H1 (cell line): ENCODE measurements around the gene CACNA1A. TPM values are rescaled to one million over a fixed set of nuclear protein-coding genes. Genes with fewer than 3 reads are reported as not detected.

Source experiments
- CTCF ChIA-PET: fragments of 300-600 bp; sonication (Branson Sonifier 250); formaldehyde crosslinking; loops from one replicate; lab custom pipeline; 2021; ENCODE audit not compliant: partially characterized antibody; lab: Charles Lee
- POLR2A ChIA-PET: fragments of 300-600 bp; sonication (Branson Sonifier 250); formaldehyde crosslinking; loops from one replicate; lab custom pipeline; 2021; ENCODE audit warnings: inconsistent platforms; ENCODE audit not compliant: partially characterized antibody; lab: Charles Lee
- DNase-seq, 2 experiments: peaks; one replicate each; pipeline versions ENCODE4 v3.0.0 to v3.0.0-alpha.2; 2010 to 2022; ENCODE audit warnings: low spot score in 2 of 2, low read depth in 1 of 2, mixed read lengths in 1 of 2
- FAIRE-seq: peaks from 2 replicates; lab custom pipeline; 2011; peaks lifted over from hg19 to GRCh38; lab: Jason Lieb, UNC
- H2AFZ ChIP-seq: 2 replicates; pipeline ENCODE4 v1.8.1; 2012; ENCODE audit warnings: low read length, inconsistent platforms
- H2AK5ac ChIP-seq: 2 replicates; pipeline ENCODE4 v1.6.1; 2013; ENCODE audit warnings: low read depth, low read length
- H2BK120ac ChIP-seq: replicated peaks from 2 replicates; pipeline ENCODE3; 2013; ENCODE audit warnings: low read depth, low read length, inconsistent platforms
- H2BK12ac ChIP-seq: 2 replicates; pipeline ENCODE4 v1.6.1; 2013; ENCODE audit warnings: low read depth, low read length
- H2BK15ac ChIP-seq: 2 replicates; pipeline ENCODE4 v1.6.1; 2013; ENCODE audit warnings: low read length
- H2BK20ac ChIP-seq: 2 replicates; pipeline ENCODE4 v1.6.1; 2013; ENCODE audit warnings: low read length
- H2BK5ac ChIP-seq: 2 replicates; pipeline ENCODE4 v1.6.1; 2013; ENCODE audit warnings: low read depth, low read length
- H3K14ac ChIP-seq: 2 replicates; pipeline ENCODE4 v1.6.1; 2013; ENCODE audit warnings: inconsistent platforms; ENCODE audit not compliant: insufficient read length
- H3K18ac ChIP-seq: 2 replicates; pipeline ENCODE4 v1.6.1; 2013; ENCODE audit warnings: low read length; ENCODE audit errors: extremely low read depth
- H3K23ac ChIP-seq: 2 replicates; pipeline ENCODE4 v1.6.1; 2013; ENCODE audit warnings: inconsistent platforms; ENCODE audit not compliant: insufficient read length
- H3K23me2 ChIP-seq: 2 replicates; pipeline ENCODE4 v1.6.1; 2013; ENCODE audit warnings: low read depth, low read length
- H3K27ac ChIP-seq: 2 replicates; pipeline ENCODE4 v1.6.1; 2011; ENCODE audit warnings: low read depth, low read length, inconsistent platforms
- H3K27me3 ChIP-seq, 4 experiments: replicated peaks in 1 of 4; 1 replicate in 1 of 4; 2 replicates in 3 of 4; pipeline versions ENCODE4 v1.6.1 to v1.8.1; 2011 to 2013; ENCODE audit warnings: low read length in 3 of 4, mild to moderate bottlenecking in 3 of 4, inconsistent platforms in 2 of 4, mixed read lengths in 2 of 4, moderate library complexity in 1 of 4; ENCODE audit not compliant: control insufficient read depth in 3 of 4, insufficient read depth in 3 of 4; ENCODE audit errors: extremely low read depth in 1 of 4
- H3K36me3 ChIP-seq, 4 experiments: 2 replicates each; pipeline versions ENCODE4 v1.6.1 to v1.8.1; 2011 to 2013; ENCODE audit warnings: mild to moderate bottlenecking in 4 of 4, low read length in 3 of 4, moderate library complexity in 2 of 4, control low read depth in 1 of 4, inconsistent platforms in 1 of 4; ENCODE audit not compliant: insufficient read depth in 4 of 4, control insufficient read depth in 2 of 4
- H3K4ac ChIP-seq: replicated peaks from 2 replicates; pipeline ENCODE3; 2013; ENCODE audit warnings: low read length, low read depth, mixed read lengths, inconsistent platforms; ENCODE audit not compliant: insufficient read length
- H3K4me1 ChIP-seq, 4 experiments: replicated peaks in 1 of 4; 1 replicate in 1 of 4; 2 replicates in 3 of 4; pipeline versions ENCODE4 v1.6.1 to v1.8.1; 2011 to 2013; ENCODE audit warnings: low read length in 3 of 4, inconsistent platforms in 2 of 4, mixed read lengths in 1 of 4; ENCODE audit not compliant: insufficient read depth in 4 of 4, control insufficient read depth in 3 of 4
- H3K4me2 ChIP-seq, 2 experiments: 2 replicates each; pipeline versions ENCODE4 v1.6.1 to v1.8.1; 2011 to 2013; ENCODE audit warnings: low read depth in 2 of 2, low read length in 2 of 2, control low read depth in 1 of 2, inconsistent platforms in 1 of 2, mild to moderate bottlenecking in 1 of 2; ENCODE audit not compliant: insufficient read depth in 1 of 2
- H3K4me3 ChIP-seq, 4 experiments: fragments of 200-600, 300-600 bp in 1 of 4; sonication (generic), shearing (Covaris generic), sonication (Bioruptor Twin) in 1 of 4; 2 replicates each; pipeline versions ENCODE4 v1.5.1 to v1.8.1; 2011 to 2016; ENCODE audit warnings: low read length in 4 of 4, low read depth in 3 of 4, control low read depth in 2 of 4, inconsistent platforms in 2 of 4, mild to moderate bottlenecking in 2 of 4, mixed read lengths in 1 of 4, moderate library complexity in 1 of 4; ENCODE audit not compliant: insufficient read depth in 2 of 4; ENCODE audit errors: extremely low read depth in 1 of 4
- H3K56ac ChIP-seq: replicated peaks from 2 replicates; pipeline ENCODE3; 2013; ENCODE audit warnings: low read depth, mild to moderate bottlenecking, mixed read lengths, low read length, inconsistent platforms; ENCODE audit not compliant: insufficient read length
- H3K79me1 ChIP-seq: 2 replicates; pipeline ENCODE4 v1.6.1; 2013; ENCODE audit warnings: low read depth, low read length, control low read depth
- H3K79me2 ChIP-seq, 2 experiments: 2 replicates each; pipeline versions ENCODE4 v1.6.1 to v1.8.1; 2012 to 2013; ENCODE audit warnings: low read length in 2 of 2, mild to moderate bottlenecking in 2 of 2, inconsistent platforms in 1 of 2; ENCODE audit not compliant: insufficient read depth in 2 of 2, control insufficient read depth in 1 of 2
- H3K9ac ChIP-seq, 4 experiments: replicated peaks in 1 of 4; 1 replicate in 1 of 4; 2 replicates in 3 of 4; pipeline versions ENCODE4 v1.6.1 to v1.8.1; 2011 to 2013; ENCODE audit warnings: low read depth in 3 of 4, low read length in 3 of 4, control low read depth in 2 of 4, mild to moderate bottlenecking in 2 of 4, moderate library complexity in 2 of 4, inconsistent platforms in 1 of 4; ENCODE audit errors: extremely low read depth in 1 of 4
- H3K9me3 ChIP-seq, 2 experiments: 2 replicates each; pipeline versions ENCODE4 v1.6.1 to v1.8.1; 2012 to 2013; ENCODE audit warnings: mild to moderate bottlenecking in 2 of 2, moderate library complexity in 2 of 2, control low read depth in 1 of 2, inconsistent platforms in 1 of 2, low read depth in 1 of 2, low read length in 1 of 2, mixed read lengths in 1 of 2; ENCODE audit not compliant: insufficient read depth in 2 of 2
- H4K20me1 ChIP-seq, 2 experiments: replicated peaks in 1 of 2; 2 replicates each; pipeline versions ENCODE3 to v1.8.1; 2011 to 2013; ENCODE audit warnings: inconsistent platforms in 2 of 2, low read length in 2 of 2, mild to moderate bottlenecking in 1 of 2; ENCODE audit not compliant: insufficient read depth in 2 of 2, control insufficient read depth in 1 of 2
- H4K5ac ChIP-seq: 2 replicates; pipeline ENCODE4 v1.6.1; 2013; ENCODE audit warnings: low read length, low read depth, mixed read lengths, inconsistent platforms; ENCODE audit not compliant: insufficient read length
- H4K8ac ChIP-seq: 2 replicates; pipeline ENCODE4 v1.8.0; 2013; ENCODE audit warnings: mild to moderate bottlenecking, moderate library complexity, low read length, inconsistent platforms; ENCODE audit not compliant: insufficient read depth; ENCODE audit errors: extremely low read depth
- H4K91ac ChIP-seq: replicated peaks from 2 replicates; pipeline ENCODE3; 2013; ENCODE audit warnings: low read length, mixed read lengths, inconsistent platforms; ENCODE audit not compliant: insufficient read length
- FOSL1 ChIP-seq: IDR thresholded peaks from 2 replicates; pipeline ENCODE4 v1.6.1; 2011; ENCODE audit warnings: mild to moderate bottlenecking, low read depth, low read length, moderate library complexity; ENCODE audit not compliant: insufficient read depth
- SP4 ChIP-seq: IDR thresholded peaks from 2 replicates; pipeline ENCODE4 v1.6.1; 2012; ENCODE audit warnings: low read length, inconsistent platforms
- WGBS, 2 experiments: shearing (Covaris generic) in 1 of 2; methylation state at CpG; one replicate each; pipeline versions ENCODE4 v1.1.6 to v1.1.7; 2013 to 2015; ENCODE audit warnings: low lambda C conversion rate in 2 of 2, mixed read lengths in 2 of 2, inconsistent platforms in 1 of 2, low coverage in 1 of 2, missing lambda C conversion rate in 1 of 2; ENCODE audit not compliant: insufficient replicate concordance in 2 of 2, insufficient coverage in 1 of 2, insufficient read length in 1 of 2; ENCODE audit errors: extremely low coverage in 1 of 2, missing lambda C conversion rate in 1 of 2; 5-methylcytosine and 5-hydroxymethylcytosine counted together
- polyA plus RNA-seq, 7 experiments: library from polyadenylated mRNA; depleted of rRNA in 3 of 7; stranded (reverse) in 5 of 7; unstranded in 2 of 7; fragments of >200 nt in 5 of 7; fragments of 200-250 nt in 2 of 7; gene quantifications; 1 replicate in 5 of 7; 2 replicates in 1 of 7; 4 replicates in 1 of 7; pipeline versions ENCODE4 v1.2.1 to v1.2.3, GENCODE V29; 2011 to 2013; ENCODE audit warnings: missing spikeins in 2 of 7, mixed read lengths in 2 of 7
- total RNA-seq: library from RNA; stranded (reverse); fragmentation: NEBNext Ultra II Directional; extraction: Animal tissue kit (Norgen Biotek cat#: 25700); gene quantifications from 2 replicates; pipeline ENCODE4 v1.2.1, GENCODE V29; 2021
- TF ChIP-seq, protein P1 (sequence below): IDR thresholded peaks from 2 replicates; pipeline ENCODE4 v1.6.1; 2011; ENCODE audit warnings: low read length, improper control_type of control experiment

The CACNA1A gene
- total and polyA plus RNA-seq, 2 of the 8 experiments (the other 6 are each of a cell fraction or from before 2014, with no cell fraction given): 10.7 to 25.3 TPM

DNA sequence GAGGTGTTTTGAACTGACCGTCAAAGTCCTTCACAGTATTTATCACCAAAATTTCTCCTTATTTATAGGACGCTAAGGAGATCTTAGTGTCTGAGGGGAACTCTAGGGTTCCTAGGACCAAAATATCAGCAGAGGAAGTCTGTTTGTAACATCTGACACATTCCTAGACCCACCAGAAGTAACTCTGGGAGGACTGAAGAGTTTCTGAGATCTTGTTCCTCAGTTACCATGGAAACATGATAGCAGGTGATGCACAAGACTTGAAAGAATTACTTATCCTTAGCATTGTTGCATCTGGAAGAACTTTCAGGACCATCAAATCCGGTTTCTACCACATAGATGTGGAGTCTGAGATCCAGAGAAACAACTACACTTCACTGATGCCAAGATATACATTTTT is 191.5 kb downstream of the CACNA1A start:
- no peaks in the 10 kb centered on the region for H3K23me2 ChIP-seq
- no peak overlapping the region for H3K14ac ChIP-seq
- H3K4ac ChIP-seq: no peak overlapping the region
- no peak overlapping the region for H3K27ac ChIP-seq
- H3K27me3 ChIP-seq: no peaks in the 10 kb centered on the region
- no peak overlapping the region for H3K18ac ChIP-seq
- no peak overlapping the region for H2BK120ac ChIP-seq
- no peaks in the 10 kb centered on the region for H4K20me1 ChIP-seq
- FAIRE-seq: no peak
- no peak overlapping the region for H4K8ac ChIP-seq
- H3K56ac ChIP-seq: no peak overlapping the region
- H2BK20ac ChIP-seq: no peak overlapping the region
- peaks cover 0 to 30% (median 15%) of the 10 kb centered on the region in 4 experiments; a peak in 5 of 8 replicates for H3K36me3 ChIP-seq
- H4K91ac ChIP-seq: no peak overlapping the region
- H2BK12ac ChIP-seq: no peak overlapping the region
- ChIA-PET CTCF (no interaction called here), POLR2A (no interaction called here)
- peaks cover 0 to 4% (median 0%) of the 10 kb centered on the region in 4 experiments; a peak in 2 of 7 replicates for H3K4me1 ChIP-seq
- no peak overlapping the region for H3K23ac ChIP-seq
- H3K9me3 ChIP-seq: peaks cover 6 to 11% of the 10 kb centered on the region in 2 experiments; a peak in 2 of 4 replicates
- H4K5ac ChIP-seq: no peak overlapping the region
- no peak for DNase-seq
- no peak overlapping the region for H3K9ac ChIP-seq
- H3K4me3 ChIP-seq: no peak overlapping the region
- no peak overlapping the region for H2AFZ ChIP-seq
- no peak for TF ChIP-seq SP4
- TF ChIP-seq, protein P1, sequence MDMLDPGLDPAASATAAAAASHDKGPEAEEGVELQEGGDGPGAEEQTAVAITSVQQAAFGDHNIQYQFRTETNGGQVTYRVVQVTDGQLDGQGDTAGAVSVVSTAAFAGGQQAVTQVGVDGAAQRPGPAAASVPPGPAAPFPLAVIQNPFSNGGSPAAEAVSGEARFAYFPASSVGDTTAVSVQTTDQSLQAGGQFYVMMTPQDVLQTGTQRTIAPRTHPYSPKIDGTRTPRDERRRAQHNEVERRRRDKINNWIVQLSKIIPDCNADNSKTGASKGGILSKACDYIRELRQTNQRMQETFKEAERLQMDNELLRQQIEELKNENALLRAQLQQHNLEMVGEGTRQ: no peak
- TF ChIP-seq FOSL1: no peak
- H2BK15ac ChIP-seq: no peak overlapping the region
- H3K4me2 ChIP-seq: no peak overlapping the region
- H2AK5ac ChIP-seq: no peak overlapping the region
- H2BK5ac ChIP-seq: no peak overlapping the region
- no peaks in the 10 kb centered on the region for H3K79me1 ChIP-seq
- 96% methylated on average over 3 of the region's 3 CpGs; no CpG with 5 or more reads in 1 of the 2 experiments for WGBS, 2 experiments
- no peaks in the 10 kb centered on the region for H3K79me2 ChIP-seq
